IMR-90 (cell line): ENCODE data around the gene SEMA5A. TPM values are rescaled to one million over a fixed set of nuclear protein-coding genes. Genes with fewer than 3 reads are reported as not detected.

Source experiments
- ATAC-seq: fragments of 200-7000 bp; cut with Tn5 transposase; 2 replicates; pipeline ENCODE4 v1.9.1; 2020; ENCODE audit warnings: low read depth, mild to moderate bottlenecking, moderate library complexity
- BruUV-seq: library from RNA; stranded (reverse); fragments of 400-500 nt; replicated peaks from 2 replicates; lab custom pipeline; 2021; lab: Mats Ljungman, UMichigan
- CTCF ChIA-PET: fragments of 300-600 bp; formaldehyde crosslinking; extraction: SDS; loops from one replicate; lab custom pipeline; 2021; ENCODE audit warnings: antibody characterized with exemption; lab: Yijun Ruan, JAX
- POLR2A ChIA-PET: fragments of 300-600 bp; sonication (Branson Sonifier 250); formaldehyde crosslinking; loops from one replicate; lab custom pipeline; 2022; ENCODE audit warnings: antibody characterized with exemption; ENCODE audit not compliant: unreplicated experiment; lab: Charles Lee
- DNase-seq: peaks from one replicate; pipeline ENCODE4 v3.0.0; 2013
- H2AFZ ChIP-seq: replicated peaks from 2 replicates; pipeline ENCODE3; 2013; ENCODE audit warnings: low read length, mild to moderate bottlenecking; ENCODE audit not compliant: poor library complexity
- H2AK5ac ChIP-seq: 2 replicates; pipeline ENCODE4 v1.6.1; 2013; ENCODE audit warnings: low read depth, low read length, inconsistent platforms
- H2AK9ac ChIP-seq: replicated peaks from 2 replicates; pipeline ENCODE3; 2013; ENCODE audit warnings: mild to moderate bottlenecking, low read depth, low read length, moderate library complexity; ENCODE audit not compliant: poor library complexity
- H2BK120ac ChIP-seq: 2 replicates; pipeline ENCODE4 v1.6.1; 2013; ENCODE audit warnings: low read depth, low read length, inconsistent platforms
- H2BK15ac ChIP-seq: 3 replicates; pipeline ENCODE4 v1.6.1; 2013; ENCODE audit warnings: low read depth, low read length, inconsistent platforms
- H2BK20ac ChIP-seq: 2 replicates; pipeline ENCODE4 v1.6.1; 2013; ENCODE audit warnings: low read depth, mild to moderate bottlenecking, inconsistent platforms, low read length, moderate library complexity
- H2BK5ac ChIP-seq: 2 replicates; pipeline ENCODE4 v1.6.1; 2013; ENCODE audit warnings: mild to moderate bottlenecking, low read depth, low read length, inconsistent platforms; ENCODE audit not compliant: poor library complexity, severe bottlenecking
- H3K14ac ChIP-seq: replicated peaks from 2 replicates; pipeline ENCODE4 v1.6.1; 2013; ENCODE audit warnings: low read depth, low read length, inconsistent platforms
- H3K18ac ChIP-seq: 2 replicates; pipeline ENCODE4 v1.6.1; 2013; ENCODE audit warnings: low read depth, low read length, control low read depth
- H3K23ac ChIP-seq: 2 replicates; pipeline ENCODE4 v1.6.1; 2013; ENCODE audit warnings: low read depth, low read length, inconsistent platforms
- H3K27ac ChIP-seq: 2 replicates; pipeline ENCODE4 v1.5.1; 2013; ENCODE audit warnings: mild to moderate bottlenecking, control low read depth, low read length; ENCODE audit not compliant: insufficient read depth
- H3K27me3 ChIP-seq: 2 replicates; pipeline ENCODE4 v1.6.1; 2013; ENCODE audit warnings: low read length; ENCODE audit not compliant: control insufficient read depth, insufficient read depth
- H3K36me3 ChIP-seq: 2 replicates; pipeline ENCODE4 v1.6.1; 2013; ENCODE audit warnings: low read length, mixed read lengths; ENCODE audit not compliant: control insufficient read depth, insufficient read depth
- H3K4ac ChIP-seq: 2 replicates; pipeline ENCODE4 v1.6.1; 2013; ENCODE audit warnings: low read depth, low read length, inconsistent platforms
- H3K4me1 ChIP-seq: 2 replicates; pipeline ENCODE4 v1.6.1; 2013; ENCODE audit warnings: low read length, mixed read lengths; ENCODE audit not compliant: control insufficient read depth, insufficient read depth
- H3K4me2 ChIP-seq: 2 replicates; pipeline ENCODE4 v1.6.1; 2013; ENCODE audit warnings: low read depth, mild to moderate bottlenecking, control low read depth, low read length, moderate library complexity
- H3K4me3 ChIP-seq: 2 replicates; pipeline ENCODE4 v1.5.1; 2013; ENCODE audit warnings: low read depth, mild to moderate bottlenecking, control low read depth, low read length, moderate library complexity; ENCODE audit not compliant: insufficient read depth
- H3K56ac ChIP-seq: 2 replicates; pipeline ENCODE4 v1.6.1; 2013; ENCODE audit warnings: low read length, inconsistent platforms; ENCODE audit not compliant: insufficient read depth; ENCODE audit errors: extremely low read depth
- H3K79me1 ChIP-seq, 2 experiments: 2 replicates each; pipeline ENCODE4 v1.6.1; 2013; ENCODE audit warnings: low read length in 2 of 2, inconsistent platforms in 1 of 2, low read depth in 1 of 2
- H3K9ac ChIP-seq: 2 replicates; pipeline ENCODE4 v1.6.1; 2013; ENCODE audit warnings: low read depth, low read length, control low read depth
- H3K9me1 ChIP-seq: 2 replicates; pipeline ENCODE4 v1.6.1; 2013; ENCODE audit warnings: low read length, inconsistent platforms; ENCODE audit not compliant: insufficient read depth
- H3K9me3 ChIP-seq: 2 replicates; pipeline ENCODE4 v1.6.1; 2013; ENCODE audit warnings: low read length; ENCODE audit not compliant: control insufficient read depth, insufficient read depth
- H4K20me1 ChIP-seq: 2 replicates; pipeline ENCODE4 v1.6.1; 2013; ENCODE audit warnings: low read length, inconsistent platforms; ENCODE audit not compliant: insufficient read depth
- H4K5ac ChIP-seq: 2 replicates; pipeline ENCODE4 v1.6.1; 2013; ENCODE audit warnings: mild to moderate bottlenecking, low read depth, low read length, control low read depth
- H4K8ac ChIP-seq, 2 experiments: 2 replicates each; pipeline ENCODE4 v1.6.1; 2013; ENCODE audit warnings: low read depth in 2 of 2, low read length in 2 of 2, control low read depth in 1 of 2, inconsistent platforms in 1 of 2
- H4K91ac ChIP-seq: 2 replicates; pipeline ENCODE4 v1.6.1; 2013; ENCODE audit warnings: low read depth, low read length, inconsistent platforms; ENCODE audit not compliant: insufficient read depth
- BHLHE40 ChIP-seq: fragments of 150-350 bp; IDR thresholded peaks from 2 replicates; pipeline ENCODE4 v1.6.1; 2016; ENCODE audit warnings: mild to moderate bottlenecking, low read depth, low read length
- CTCF ChIP-seq: conservative IDR thresholded peaks from 2 replicates; pipeline ENCODE4 v1.5.1; 2012; ENCODE audit warnings: mild to moderate bottlenecking, low read depth, low read length, improper control_type of control experiment
- FOS ChIP-seq: fragments of 150-350 bp; IDR thresholded peaks from 2 replicates; pipeline ENCODE4 v1.6.1; 2016; ENCODE audit warnings: low read depth, low read length
- MAFK ChIP-seq: IDR thresholded peaks from 2 replicates; pipeline ENCODE4 v1.6.1; 2012; ENCODE audit warnings: low read depth, low read length, improper control_type of control experiment
- MAZ ChIP-seq: IDR thresholded peaks from 2 replicates; pipeline ENCODE4 v1.6.1; 2012; ENCODE audit warnings: low read depth, mild to moderate bottlenecking, low read length, improper control_type of control experiment, moderate library complexity, borderline replicate concordance
- MXI1 ChIP-seq: IDR thresholded peaks from 2 replicates; pipeline ENCODE4 v1.6.1; 2012; ENCODE audit warnings: low read depth, mild to moderate bottlenecking, low read length, moderate library complexity, borderline replicate concordance
- NFE2L2 ChIP-seq: fragments of 150-350 bp; IDR thresholded peaks from 2 replicates; pipeline ENCODE4 v1.6.1; 2016; ENCODE audit warnings: low read depth, mild to moderate bottlenecking, low read length
- POLR2A ChIP-seq: IDR thresholded peaks from 2 replicates; pipeline ENCODE4 v1.6.1; 2012; ENCODE audit warnings: mild to moderate bottlenecking, low read depth, low read length
- RAD21 ChIP-seq: IDR thresholded peaks from 2 replicates; pipeline ENCODE4 v1.6.1; 2012; ENCODE audit warnings: low read length, improper control_type of control experiment
- RCOR1 ChIP-seq: IDR thresholded peaks from 2 replicates; pipeline ENCODE4 v1.6.1; 2012; ENCODE audit warnings: mild to moderate bottlenecking, low read length, improper control_type of control experiment; ENCODE audit not compliant: insufficient replicate concordance
- WGBS, 2 experiments: methylation state at CpG; one replicate each; pipeline versions ENCODE4 v1.1.5 to v1.1.7; 2013; ENCODE audit warnings: missing lambda C conversion rate in 2 of 2; ENCODE audit not compliant: insufficient read length in 1 of 2; ENCODE audit errors: extremely low coverage in 2 of 2; 5-methylcytosine and 5-hydroxymethylcytosine counted together
- dilution Hi-C: fragments of 300-500 bp; cut with HindIII; formaldehyde crosslinking; loops from one replicate; pipeline ENCODE4 v1.14.3; 2018; ENCODE audit warnings: low sequenced_read_pairs; ENCODE audit not compliant: unreplicated experiment
- in situ Hi-C: fragments of 300-500 bp; cut with MboI; formaldehyde crosslinking; loops from 3 replicates; pipeline ENCODE4 v1.14.3; 2019; ENCODE audit warnings: low sequenced_read_pairs, inconsistent platforms, mixed read lengths
- intact Hi-C: fragments of 100-400 bp; cut with micrococcal nuclease; formaldehyde crosslinking; loops from 2 replicates; pipeline ENCODE4 v1.10.0; 2022
- polyA plus RNA-seq, 3 experiments: library from polyadenylated mRNA; depleted of rRNA; stranded (reverse); fragments of >200 nt; gene quantifications; 2 replicates each; pipeline ENCODE4 v1.2.3, GENCODE V29; 2012; ENCODE audit warnings: low replicate concordance in 1 of 3
- total RNA-seq: library from RNA; depleted of rRNA; stranded (reverse); fragments of >200 nt; gene quantifications from 2 replicates; pipeline ENCODE4 v1.2.3, GENCODE V29; 2012

SEMA5A gene
- total and polyA plus RNA-seq, 2 of the 4 experiments (the other 2 are of a cell fraction), result 8.2 to 9.9 TPM

DNA sequence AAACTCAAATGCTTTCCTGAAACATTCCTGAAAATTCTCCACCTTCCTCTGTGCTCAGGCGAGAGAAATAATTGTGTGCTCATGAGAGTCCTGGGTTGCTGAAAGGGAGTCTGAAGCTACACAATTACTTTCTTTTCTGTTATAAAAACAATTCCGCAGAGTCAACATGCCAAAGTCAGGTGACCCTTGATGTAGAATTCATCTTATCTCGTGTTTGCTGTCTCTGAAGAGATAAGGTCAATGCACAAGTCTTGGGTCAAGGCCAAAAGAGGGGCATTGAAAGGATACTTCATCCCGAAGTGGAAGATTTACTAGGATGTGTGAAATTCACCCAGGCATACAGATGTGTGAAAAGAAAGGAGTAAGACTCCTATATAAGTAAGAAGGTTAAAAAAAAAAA, 493.5 kb downstream of the SEMA5A start:
- in situ Hi-C loops, result loop anchor here (25.0 kb wide), 1 partner anchor 1165 kb away; no protein-coding TSS in a partner anchor
- BruUV-seq, result no TSS peak
- H4K8ac ChIP-seq, result no peak overlapping the region

More for the DNA sequence above, 493.5 kb downstream of the SEMA5A start:
- H3K4me1 ChIP-seq, result peaks cover 11% of the 10 kb centered on the region
- no peak overlapping the region for H2BK120ac ChIP-seq
- H3K4ac ChIP-seq, result no peak overlapping the region
- no peak overlapping the region for H4K91ac ChIP-seq
- H2BK20ac ChIP-seq, result peak overlapping the region; percentile 29
- no peak overlapping the region for H3K23ac ChIP-seq
- POLR2A ChIA-PET, result no interaction called here
- no peak overlapping the region for H2BK5ac ChIP-seq
- H2AFZ ChIP-seq, result no peak overlapping the region
- H2BK15ac ChIP-seq, result 0 out of 3 replicates have a peak overlapping the region, but pooled peaks have one; percentile 7
- no peak for DNase-seq
- CTCF ChIA-PET, result interaction anchor here (1.2 kb wide), 1 partner anchor 16 kb away, joined by 6 read pairs; no protein-coding TSS in a partner anchor
- dilution Hi-C loops, result no loop called here
- no peak overlapping the region for H4K5ac ChIP-seq
- no peak overlapping the region for H3K4me2 ChIP-seq
- H3K9me1 ChIP-seq, result peaks cover 24% of the 10 kb centered on the region
- no peak overlapping the region for H3K4me3 ChIP-seq
- no peak overlapping the region for H3K18ac ChIP-seq
- no peaks in the 10 kb centered on the region for H3K27me3 ChIP-seq
- H3K14ac ChIP-seq, result no peak overlapping the region
- H2AK5ac ChIP-seq, result 0 out of 2 replicates have a peak overlapping the region, but pooled peaks have one; percentile 49
- WGBS, 2 experiments, result no CpG with 5 or more reads among the region's 4 CpGs
- H4K20me1 ChIP-seq, result no peaks in the 10 kb centered on the region
- H2AK9ac ChIP-seq, result no peak overlapping the region
- no peak overlapping the region for H3K56ac ChIP-seq
- ATAC-seq, result no peak
- H3K9me3 ChIP-seq, result no peaks in the 10 kb centered on the region
- intact Hi-C loops, result no loop called here
- H3K36me3 ChIP-seq, result peaks cover 11% of the 10 kb centered on the region
- no peak overlapping the region for H3K27ac ChIP-seq
- TF ChIP-seq POLR2A (no peak), FOS (no peak), RCOR1 (no peak), MXI1 (no peak), BHLHE40 (no peak), RAD21 (no peak), NFE2L2 (no peak), CTCF (no peak), MAFK (no peak), MAZ (no peak)
- H3K79me1 ChIP-seq, result peaks cover 2 to 25% of the 10 kb centered on the region in 2 experiments; a peak in 3 of 4 replicates
- no peak overlapping the region for H3K9ac ChIP-seq
